GM18867 (cell line): ENCODE results near the gene KCTD21.

Source experiments
- ATAC-seq: cut with Tn5 transposase; IDR thresholded peaks from one replicate; pipeline ENCODE4 v1.9.1; 2021; ENCODE audit warnings: mild to moderate bottlenecking, moderate library complexity; ENCODE audit not compliant: unreplicated experiment

The KCTD21 gene

GRCh38 chr11:78219493-78220217 lies 31.2 kb upstream of the KCTD21 start:
- ATAC-seq = no peak

GRCh38 chr11:78218707-78219492 lies 30.5 kb upstream of the KCTD21 start:
- ATAC-seq = no peak

GRCh38 chr11:78217650-78218541 lies 29.5 kb upstream of the KCTD21 start:
- no peak for ATAC-seq

- ATAC-seq = no peak
Observed at GRCh38 chr11:78216571-78217287, 28.3 kb upstream of the KCTD21 start.

GRCh38 chr11:78216021-78216420 lies 27.6 kb upstream of the KCTD21 start:
- no peak for ATAC-seq

GRCh38 chr11:78214331-78215194 lies 26.1 kb upstream of the KCTD21 start:
- ATAC-seq = no peak

GRCh38 chr11:78213526-78214330 lies 25.3 kb upstream of the KCTD21 start:
- ATAC-seq = no peak

GRCh38 chr11:78212586-78213371 lies 24.4 kb upstream of the KCTD21 start:
- ATAC-seq = no peak

GRCh38 chr11:78211565-78211964 lies 23.1 kb upstream of the KCTD21 start:
- no peak for ATAC-seq

GRCh38 chr11:78210000-78210608 lies 21.7 kb upstream of the KCTD21 start:
- no peak for ATAC-seq

GRCh38 chr11:78209478-78209877 lies 21.1 kb upstream of the KCTD21 start:
- ATAC-seq = no peak

GRCh38 chr11:78208257-78209165 lies 20.1 kb upstream of the KCTD21 start:
- no peak for ATAC-seq

- ATAC-seq = no peak
Observed at GRCh38 chr11:78207532-78208256, 19.3 kb upstream of the KCTD21 start.

- no peak for ATAC-seq
Observed at GRCh38 chr11:78205691-78206090, 17.3 kb upstream of the KCTD21 start.

GRCh38 chr11:78205256-78205655 lies 16.8 kb upstream of the KCTD21 start:
- no peak for ATAC-seq

- no peak for ATAC-seq
Observed at GRCh38 chr11:78203184-78203583, 14.8 kb upstream of the KCTD21 start.
